Trophoblast cell (in vitro differentiated cells and primary cell): ENCODE measurements around the gene CACNA1H.

Source experiments
- DNase-seq, 2 donors: peaks; one replicate each; pipeline ENCODE4 v3.0.0-alpha.2; 2016
- H2AFZ ChIP-seq: 2 replicates; pipeline ENCODE4 v1.6.1; 2013; ENCODE audit warnings: low read length, moderate library complexity, mild to moderate bottlenecking; ENCODE audit not compliant: insufficient read depth, poor library complexity
- H2AK5ac ChIP-seq: 2 replicates; pipeline ENCODE4 v1.6.1; 2013; ENCODE audit warnings: mild to moderate bottlenecking, low read length
- H2BK120ac ChIP-seq: 2 replicates; pipeline ENCODE4 v1.6.1; 2013; ENCODE audit warnings: low read length, mild to moderate bottlenecking, moderate library complexity; ENCODE audit not compliant: insufficient read depth, poor library complexity
- H2BK12ac ChIP-seq: 2 replicates; pipeline ENCODE4 v1.6.1; 2013; ENCODE audit warnings: mild to moderate bottlenecking, low read length, moderate library complexity
- H2BK5ac ChIP-seq: 2 replicates; pipeline ENCODE4 v1.6.1; 2013; ENCODE audit warnings: low read length, low read depth, moderate library complexity, mild to moderate bottlenecking; ENCODE audit not compliant: poor library complexity
- H3K14ac ChIP-seq: 2 replicates; pipeline ENCODE4 v1.6.1; 2013; ENCODE audit warnings: mild to moderate bottlenecking, low read length
- H3K18ac ChIP-seq: 2 replicates; pipeline ENCODE4 v1.6.1; 2013; ENCODE audit warnings: mild to moderate bottlenecking, low read length
- H3K23ac ChIP-seq: 2 replicates; pipeline ENCODE4 v1.6.1; 2013; ENCODE audit warnings: low read length
- H3K27ac ChIP-seq: 2 replicates; pipeline ENCODE4 v1.5.1; 2013; ENCODE audit warnings: low read depth, mild to moderate bottlenecking, inconsistent platforms, low read length, moderate library complexity
- H3K27me3 ChIP-seq: 2 replicates; pipeline ENCODE4 v1.6.1; 2013; ENCODE audit warnings: inconsistent platforms, mild to moderate bottlenecking, low read length, moderate library complexity; ENCODE audit not compliant: insufficient read depth
- H3K36me3 ChIP-seq, 2 experiments: 1 replicate in 1 of 2; 2 replicates in 1 of 2; pipeline ENCODE4 v1.6.1; 2013; ENCODE audit warnings: low read length in 2 of 2, mild to moderate bottlenecking in 2 of 2, moderate library complexity in 1 of 2; ENCODE audit not compliant: insufficient read depth in 2 of 2, control insufficient read depth in 1 of 2
- H3K4ac ChIP-seq: 2 replicates; pipeline ENCODE4 v1.6.1; 2013; ENCODE audit warnings: low read depth, mild to moderate bottlenecking, low read length, moderate library complexity
- H3K4me1 ChIP-seq, 2 experiments: 1 replicate in 1 of 2; 2 replicates in 1 of 2; pipeline ENCODE4 v1.6.1; 2013; ENCODE audit warnings: low read length in 2 of 2, mild to moderate bottlenecking in 2 of 2, moderate library complexity in 1 of 2; ENCODE audit not compliant: insufficient read depth in 2 of 2, control insufficient read depth in 1 of 2
- H3K4me2 ChIP-seq: 2 replicates; pipeline ENCODE4 v1.6.1; 2013; ENCODE audit warnings: inconsistent platforms, mild to moderate bottlenecking, low read length, moderate library complexity
- H3K4me3 ChIP-seq: 2 replicates; pipeline ENCODE4 v1.5.1; 2013; ENCODE audit warnings: mild to moderate bottlenecking, low read depth, low read length, inconsistent platforms
- H3K79me1 ChIP-seq: one replicate; pipeline ENCODE4 v1.6.1; 2013; ENCODE audit warnings: low read length
- H3K79me2 ChIP-seq: 2 replicates; pipeline ENCODE4 v1.6.1; 2013; ENCODE audit warnings: low read length, mild to moderate bottlenecking; ENCODE audit not compliant: control insufficient read depth, insufficient read depth, poor library complexity
- H3K9ac ChIP-seq: 2 replicates; pipeline ENCODE4 v1.6.1; 2013; ENCODE audit warnings: mild to moderate bottlenecking, low read length
- H3K9me3 ChIP-seq: 2 replicates; pipeline ENCODE4 v1.6.1; 2013; ENCODE audit warnings: low read depth, mild to moderate bottlenecking, control low read depth, inconsistent platforms, low read length; ENCODE audit not compliant: insufficient read depth
- H4K12ac ChIP-seq: 2 replicates; pipeline ENCODE4 v1.6.1; 2013; ENCODE audit warnings: low read depth, mild to moderate bottlenecking, low read length, moderate library complexity
- H4K8ac ChIP-seq: 2 replicates; pipeline ENCODE4 v1.6.1; 2013; ENCODE audit warnings: low read depth, mild to moderate bottlenecking, low read length, moderate library complexity
- H4K91ac ChIP-seq: one replicate; pipeline ENCODE4 v1.6.1; 2013; ENCODE audit warnings: low read depth, mild to moderate bottlenecking, low read length, moderate library complexity
- WGBS: extraction: QIAGEN DNeasy Blood & Tissue Kit; methylation state at CpG from one replicate; pipeline ENCODE4 v1.1.7; 2013; ENCODE audit warnings: missing lambda C conversion rate; ENCODE audit not compliant: insufficient read length, insufficient coverage; ENCODE audit errors: extremely low coverage; 5-methylcytosine and 5-hydroxymethylcytosine counted together

The CACNA1H gene

GRCh38 chr16:1120577-1120941, 32.3 kb upstream of the CACNA1H start:
- no peak overlapping the region for H2BK120ac ChIP-seq
- no peak overlapping the region for H3K4me3 ChIP-seq
- no peak overlapping the region for H3K4me2 ChIP-seq
- WGBS, result no CpG with 5 or more reads among the region's 22 CpGs
- no peak overlapping the region for H3K14ac ChIP-seq
- H3K4ac ChIP-seq, result no peak overlapping the region
- DNase-seq, result no peak
- H3K36me3 ChIP-seq, result no peaks in the 10 kb centered on the region
- H2BK5ac ChIP-seq, result no peak overlapping the region
- H2AK5ac ChIP-seq, result no peak overlapping the region
- no peaks in the 10 kb centered on the region for H3K9me3 ChIP-seq
- no peak overlapping the region for H4K12ac ChIP-seq
- H3K79me1 ChIP-seq, result no peaks in the 10 kb centered on the region
- no peak overlapping the region for H3K27ac ChIP-seq
- no peak overlapping the region for H4K8ac ChIP-seq
- H2AFZ ChIP-seq, result no peak overlapping the region
- H3K18ac ChIP-seq, result no peak overlapping the region
- no peak overlapping the region for H3K23ac ChIP-seq
- no peak overlapping the region for H3K9ac ChIP-seq
- H3K4me1 ChIP-seq, result no peaks in the 10 kb centered on the region
- no peaks in the 10 kb centered on the region for H3K27me3 ChIP-seq
- no peaks in the 10 kb centered on the region for H3K79me2 ChIP-seq
- H2BK12ac ChIP-seq, result no peak overlapping the region
- H4K91ac ChIP-seq, result no peak overlapping the region

- Histone ChIP-seq H3K14ac (no peak overlapping the region), H3K36me3 (no peaks in the 10 kb centered on the region), H4K91ac (no peak overlapping the region), H3K9me3 (no peaks in the 10 kb centered on the region), H3K9ac (no peak overlapping the region), H4K8ac (no peak overlapping the region), H3K4me1 (no peaks in the 10 kb centered on the region), H2AFZ (no peak overlapping the region), H2BK120ac (no peak overlapping the region), H3K18ac (no peak overlapping the region), H3K4ac (no peak overlapping the region), H3K27ac (no peak overlapping the region), H3K79me2 (no peaks in the 10 kb centered on the region), H2BK5ac (no peak overlapping the region), H4K12ac (no peak overlapping the region), H3K4me2 (no peak overlapping the region), H3K4me3 (no peak overlapping the region), H3K23ac (no peak overlapping the region), H3K27me3 (no peaks in the 10 kb centered on the region), H2BK12ac (no peak overlapping the region), H3K79me1 (no peaks in the 10 kb centered on the region), H2AK5ac (no peak overlapping the region)
- WGBS, result no CpG with 5 or more reads among the region's 23 CpGs
- DNase-seq, result no peak
Observed at GRCh38 chr16:1121009-1121408, 31.9 kb upstream of the CACNA1H start.

GRCh38 chr16:1121601-1122397, 31.1 kb upstream of the CACNA1H start:
- Histone ChIP-seq H3K9me3 (no peaks in the 10 kb centered on the region), H3K27me3 (no peaks in the 10 kb centered on the region), H3K79me2 (no peaks in the 10 kb centered on the region), H2BK5ac (no peak overlapping the region), H3K36me3 (no peaks in the 10 kb centered on the region), H3K14ac (no peak overlapping the region), H3K23ac (no peak overlapping the region), H2BK120ac (no peak overlapping the region), H4K8ac (no peak overlapping the region), H2AK5ac (no peak overlapping the region), H4K12ac (no peak overlapping the region), H3K79me1 (no peaks in the 10 kb centered on the region), H3K9ac (no peak overlapping the region), H3K4me2 (no peak overlapping the region), H2BK12ac (no peak overlapping the region), H2AFZ (no peak overlapping the region), H3K4me3 (no peak overlapping the region), H3K4me1 (no peaks in the 10 kb centered on the region), H4K91ac (no peak overlapping the region), H3K27ac (no peak overlapping the region), H3K18ac (no peak overlapping the region), H3K4ac (no peak overlapping the region)
- DNase-seq, result no peak
- whole genome bisulfite sequencing, result no CpG with 5 or more reads among the region's 30 CpGs

GRCh38 chr16:1122398-1122765, 30.5 kb upstream of the CACNA1H start:
- Histone ChIP-seq H3K79me2 (no peaks in the 10 kb centered on the region), H3K23ac (no peak overlapping the region), H4K12ac (no peak overlapping the region), H3K27ac (no peak overlapping the region), H4K8ac (no peak overlapping the region), H3K27me3 (no peaks in the 10 kb centered on the region), H3K79me1 (no peaks in the 10 kb centered on the region), H3K4me1 (no peaks in the 10 kb centered on the region), H3K36me3 (no peaks in the 10 kb centered on the region), H3K14ac (no peak overlapping the region), H3K9me3 (no peaks in the 10 kb centered on the region), H2AFZ (no peak overlapping the region), H3K4me2 (no peak overlapping the region), H3K4ac (no peak overlapping the region), H2AK5ac (no peak overlapping the region), H3K4me3 (no peak overlapping the region), H3K9ac (no peak overlapping the region), H2BK12ac (no peak overlapping the region), H3K18ac (no peak overlapping the region), H2BK5ac (no peak overlapping the region), H2BK120ac (no peak overlapping the region), H4K91ac (no peak overlapping the region)
- no peak for DNase-seq
- no CpG with 5 or more reads among the region's 14 CpGs for WGBS
